NCI-H226 (cell line): ENCODE measurements around the gene TAF4.
"Not testable (repeated sequence)": the region's sequence is repeated elsewhere in the genome, so short reads cannot be mapped to it uniquely, and the experiment has no call there.

Source experiments
- DNase-seq: peaks from one replicate; pipeline ENCODE4 v3.0.0-alpha.2; 2015

TAF4 gene

DNA sequence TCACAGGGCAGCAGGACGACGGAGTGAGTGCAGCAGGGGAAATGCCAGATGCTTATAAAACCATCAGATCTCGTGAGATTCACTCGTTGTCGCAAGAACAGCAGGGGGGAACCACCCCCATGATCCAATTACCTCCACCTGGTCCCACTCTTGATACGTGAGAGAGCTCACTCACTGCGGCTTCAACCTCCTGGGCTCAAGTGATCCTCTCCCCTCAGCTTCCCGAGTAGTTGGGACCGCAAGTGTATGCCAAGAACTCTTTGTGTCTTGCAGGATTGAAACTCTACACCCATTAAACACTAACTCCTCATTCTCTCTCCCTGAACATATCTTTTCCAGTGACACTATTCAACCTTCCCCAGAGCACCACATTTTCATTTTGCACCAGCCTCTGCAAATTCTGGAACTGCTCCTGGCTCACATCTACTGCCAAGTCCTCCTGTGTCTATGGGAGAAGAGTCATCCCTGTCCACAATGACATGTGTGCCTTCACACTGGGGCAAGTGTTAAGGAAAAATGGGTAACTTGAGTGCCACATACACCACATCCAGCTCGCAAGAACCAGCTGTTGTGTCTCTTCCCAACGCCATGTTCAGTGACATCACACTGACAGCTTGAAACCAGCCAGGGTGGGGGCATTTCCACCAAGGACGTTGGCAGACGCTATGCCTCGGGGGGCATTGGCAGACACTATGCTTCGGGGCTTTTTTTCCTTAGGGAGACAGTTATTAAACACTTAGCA, 14.7 kb upstream of the TAF4 start:
- DNase-seq, result no peak

DNA sequence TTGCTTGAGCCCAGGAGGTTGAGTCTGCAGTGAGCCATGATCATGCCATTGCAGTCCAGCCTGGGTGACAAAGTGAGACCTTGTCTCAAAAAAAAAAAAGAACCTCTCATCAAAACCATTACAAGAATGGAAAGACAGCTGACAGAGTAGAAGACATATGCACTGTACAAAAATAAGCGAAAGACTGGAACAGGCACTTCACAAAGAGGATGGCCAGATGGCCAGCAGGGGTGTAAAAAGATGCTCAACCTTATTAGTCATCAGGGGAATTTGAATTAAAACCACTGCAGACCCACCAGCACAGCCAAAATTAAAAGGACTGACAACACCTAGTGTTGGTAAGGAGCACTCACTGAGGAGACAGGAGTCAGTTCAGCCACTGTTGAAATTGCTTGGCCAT, 13.5 kb upstream of the TAF4 start:
- no peak for DNase-seq

DNA sequence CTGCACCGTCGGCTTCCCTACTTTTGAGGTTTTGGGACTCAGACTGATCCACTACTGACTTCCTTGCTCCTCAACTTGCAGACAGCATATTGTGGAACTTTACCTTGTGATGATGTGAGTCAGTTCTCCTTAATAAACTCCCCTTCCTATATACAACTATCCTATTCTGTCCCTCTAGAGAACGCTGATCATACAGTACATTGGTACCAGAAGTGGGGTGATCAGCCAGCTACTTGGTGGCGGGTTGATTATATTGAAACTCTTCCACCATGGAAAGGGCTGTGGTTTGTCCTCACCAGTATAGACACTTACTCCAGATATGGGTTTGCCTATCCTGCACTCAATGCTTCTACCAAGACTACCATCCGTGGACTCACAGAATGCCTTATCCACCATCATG, 7.6 kb upstream of the TAF4 start:
- DNase-seq, result no peak

DNA sequence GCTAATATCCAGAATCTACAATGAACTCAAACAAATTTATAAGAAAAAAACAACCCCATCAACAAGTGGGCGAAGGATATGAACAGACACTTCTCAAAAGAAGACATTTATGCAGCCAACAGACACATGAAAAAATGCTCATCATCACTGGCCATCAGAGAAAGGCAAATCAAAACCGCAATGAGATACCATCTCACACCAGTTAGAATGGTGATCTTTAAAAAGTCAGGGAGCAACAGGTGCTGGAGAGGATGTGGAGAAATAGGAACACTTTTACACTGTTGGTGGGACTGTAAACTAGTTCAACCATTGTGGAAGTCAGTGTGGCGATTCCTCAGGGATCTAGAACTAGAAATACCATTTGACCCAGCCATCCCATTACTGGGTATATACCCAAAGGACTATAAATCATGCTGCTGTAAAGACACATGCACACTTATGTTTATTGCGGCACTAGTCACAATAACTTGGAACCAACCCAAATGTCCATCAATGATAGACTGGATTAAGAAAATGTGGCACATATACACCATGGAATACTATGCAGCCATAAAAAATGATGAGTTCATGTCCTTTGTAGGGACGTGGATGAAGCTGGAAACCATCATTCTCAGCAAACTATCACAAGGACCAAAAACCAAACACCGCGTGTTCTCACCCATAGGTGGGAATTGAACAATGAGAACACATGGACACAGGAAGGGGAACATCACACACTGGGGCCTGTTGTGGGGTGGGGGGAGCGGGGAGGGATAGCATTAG, 6.2 kb upstream of the TAF4 start:
- not testable (repeated sequence) for DNase-seq

DNA sequence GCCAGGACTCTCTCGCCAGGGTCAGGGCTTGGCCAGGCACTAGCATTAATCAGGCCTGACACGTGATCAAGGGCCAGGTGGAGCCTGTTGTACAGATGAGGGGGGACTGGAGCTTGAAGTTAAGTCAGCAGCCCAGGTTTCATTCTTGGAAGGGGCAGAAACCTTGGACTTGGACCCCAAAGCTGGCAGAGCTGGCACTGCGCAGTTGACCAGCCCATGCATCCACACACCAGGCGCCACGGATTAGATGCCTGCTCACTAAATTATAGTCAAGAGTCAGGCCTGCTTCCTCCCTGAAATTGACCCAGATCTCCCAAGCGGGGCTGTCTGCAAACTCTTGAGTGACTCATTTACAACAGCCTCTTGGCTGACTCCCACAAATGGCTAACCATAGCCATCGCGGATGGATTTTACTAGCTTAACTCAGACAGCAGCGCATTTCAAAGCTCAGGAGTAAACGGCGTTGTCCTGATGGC, 4.1 kb upstream of the TAF4 start:
- peak; percentile 29 for DNase-seq

DNA sequence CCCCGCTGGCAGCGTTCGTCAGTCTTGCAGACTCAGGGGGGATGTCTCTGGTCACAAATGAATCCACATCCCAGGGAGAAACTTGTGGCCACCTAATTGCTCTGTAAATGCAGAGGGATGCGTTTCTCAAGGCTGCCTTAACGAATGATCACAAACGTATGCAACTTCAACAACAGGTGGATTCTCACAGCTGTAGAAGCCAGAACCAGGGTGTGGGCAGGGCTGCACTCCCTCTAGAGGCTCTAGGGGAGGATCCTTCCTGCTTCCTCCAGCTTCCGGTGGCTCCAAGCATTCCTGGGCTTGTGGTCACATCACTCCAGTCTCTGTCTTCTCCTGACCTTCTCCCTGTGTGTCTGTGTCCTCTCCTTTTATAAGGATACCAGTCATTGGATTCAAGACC, 3.3 kb upstream of the TAF4 start:
- no peak for DNase-seq

DNA sequence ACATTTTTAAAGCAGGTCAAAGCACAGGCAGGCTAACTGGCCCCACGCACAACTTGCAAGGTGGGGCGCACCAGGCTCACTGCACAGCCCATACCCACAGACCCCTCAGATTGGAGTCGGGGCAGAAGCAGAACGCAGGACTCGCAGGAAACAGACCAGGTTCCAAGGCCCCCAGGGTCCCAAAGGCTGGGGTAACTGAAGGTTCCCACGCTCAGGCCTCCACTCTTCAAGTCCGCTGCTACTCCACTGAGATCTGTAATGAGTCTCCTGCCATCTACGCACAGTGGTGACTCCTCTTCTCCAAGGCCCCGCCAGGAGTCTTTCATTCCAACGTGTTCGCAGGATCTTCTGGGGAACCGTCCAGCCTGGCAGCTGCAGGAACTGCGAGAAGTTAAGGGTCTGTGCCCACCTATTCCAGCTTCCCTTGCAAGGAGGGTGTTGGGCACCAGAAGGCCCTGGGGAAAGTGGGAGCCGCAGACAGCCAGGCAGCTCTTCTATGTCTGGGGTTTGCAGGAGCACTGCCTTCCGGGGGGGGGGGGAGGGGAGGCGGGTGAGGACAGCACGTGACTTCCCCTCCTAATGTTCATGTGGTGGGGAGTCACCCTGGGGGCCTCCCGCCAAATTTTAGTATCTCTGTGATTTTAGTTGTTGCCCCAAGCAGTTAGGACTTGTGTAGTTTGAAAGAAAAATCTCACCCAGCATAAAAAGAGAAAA, 2.0 kb upstream of the TAF4 start:
- no peak for DNase-seq

DNA sequence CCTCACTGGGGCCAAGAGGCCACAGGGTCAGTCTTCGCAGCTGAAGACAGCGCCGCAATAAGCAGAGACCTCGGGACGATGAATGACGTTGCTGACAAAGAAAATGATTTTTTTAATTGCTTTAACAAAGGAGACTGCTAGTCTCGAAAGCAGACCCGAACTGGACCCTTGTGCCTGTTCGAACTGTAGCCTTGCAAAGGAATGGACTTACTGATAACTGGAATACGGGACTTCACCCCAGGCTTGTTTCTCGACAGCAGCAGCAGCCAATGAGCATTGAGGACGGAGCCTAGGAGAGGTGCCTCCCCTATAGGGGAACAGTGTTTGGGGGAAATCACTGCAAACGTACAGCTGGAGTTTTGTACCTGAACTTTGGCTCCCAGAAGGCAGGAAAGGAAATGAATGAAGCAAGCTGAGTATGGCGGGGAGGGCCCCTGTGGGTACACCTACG, 1.3 kb upstream of the TAF4 start:
- DNase-seq, result no peak

DNA sequence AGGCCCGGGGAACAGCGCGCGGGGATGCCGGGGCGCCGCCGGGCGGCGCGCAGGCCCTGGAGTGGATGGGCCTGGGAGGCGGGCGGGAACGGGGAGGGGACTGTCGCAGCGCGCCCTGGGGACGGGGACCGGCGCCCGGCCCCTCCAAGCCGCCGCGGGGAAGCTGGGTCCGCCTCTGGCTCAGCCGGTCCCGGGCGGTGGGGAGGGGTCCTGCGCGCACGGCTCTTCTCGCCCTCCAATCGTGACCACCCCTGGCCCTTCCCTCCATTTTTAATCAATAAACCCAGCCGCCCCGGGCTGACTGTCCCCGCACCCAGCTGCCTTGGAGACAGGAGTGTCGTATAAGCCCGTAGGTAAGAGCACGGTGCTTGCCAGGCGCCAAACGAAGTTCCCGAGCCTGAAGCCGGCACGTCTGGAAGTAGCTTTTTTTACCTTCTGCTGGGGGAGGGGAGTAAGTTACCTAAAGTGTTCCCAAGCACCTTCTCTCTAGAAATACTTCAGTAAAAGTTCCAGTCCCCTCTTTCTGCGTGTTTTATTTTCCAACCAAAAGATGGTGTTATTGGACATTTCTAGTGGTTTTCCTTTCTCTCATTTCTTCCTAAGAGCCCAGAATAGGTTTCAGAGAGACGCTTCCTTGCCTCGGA, 780 bp upstream of the TAF4 start:
- DNase-seq, result peak; percentile 8

DNA sequence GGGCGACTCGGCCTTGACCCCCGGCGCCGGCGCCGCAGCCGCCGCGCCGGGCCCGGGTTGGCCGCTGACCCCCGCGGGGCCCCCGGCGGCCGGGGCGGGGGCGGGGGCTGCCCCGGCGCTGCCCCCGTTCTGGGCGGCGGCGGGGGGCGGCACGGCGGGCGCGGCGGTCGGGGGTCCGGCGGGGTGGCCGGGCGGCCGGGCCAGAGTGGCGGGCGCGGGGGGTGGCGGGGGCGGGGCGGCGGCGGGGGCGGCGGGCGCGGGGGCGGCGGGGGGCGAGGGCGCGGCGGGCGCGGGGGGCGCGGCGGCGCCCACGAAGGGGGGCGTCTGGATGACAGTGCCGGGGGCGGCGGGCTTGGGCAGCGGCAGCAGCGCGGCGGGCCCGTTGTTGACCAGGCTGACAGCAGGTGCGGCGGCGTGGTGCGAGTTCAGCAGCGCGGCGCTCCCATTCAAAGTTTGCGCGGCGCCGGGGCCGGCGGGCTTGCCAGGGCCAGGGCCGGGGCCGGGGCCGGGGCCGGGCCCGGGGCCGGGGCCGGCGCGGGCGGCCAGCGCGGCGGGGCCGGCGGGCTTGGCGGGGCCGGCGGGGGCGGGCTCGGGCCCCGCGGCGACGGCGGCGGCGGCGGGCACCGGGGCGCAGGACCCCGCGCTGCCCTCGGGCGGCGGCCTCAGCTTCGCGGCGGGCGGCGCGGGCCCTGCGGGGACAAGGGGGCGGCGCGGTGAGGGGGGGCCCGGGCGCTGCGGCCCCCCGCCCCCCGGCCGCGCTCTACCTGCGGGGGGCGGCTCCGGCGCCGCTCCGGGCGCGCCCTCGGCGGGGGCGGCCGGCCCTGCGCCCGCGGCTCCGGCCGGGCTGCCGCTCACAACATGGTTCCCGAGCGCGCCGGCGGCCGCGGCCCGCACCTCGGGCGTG, 659 bp downstream of the TAF4 start:
- no peak for DNase-seq

DNA sequence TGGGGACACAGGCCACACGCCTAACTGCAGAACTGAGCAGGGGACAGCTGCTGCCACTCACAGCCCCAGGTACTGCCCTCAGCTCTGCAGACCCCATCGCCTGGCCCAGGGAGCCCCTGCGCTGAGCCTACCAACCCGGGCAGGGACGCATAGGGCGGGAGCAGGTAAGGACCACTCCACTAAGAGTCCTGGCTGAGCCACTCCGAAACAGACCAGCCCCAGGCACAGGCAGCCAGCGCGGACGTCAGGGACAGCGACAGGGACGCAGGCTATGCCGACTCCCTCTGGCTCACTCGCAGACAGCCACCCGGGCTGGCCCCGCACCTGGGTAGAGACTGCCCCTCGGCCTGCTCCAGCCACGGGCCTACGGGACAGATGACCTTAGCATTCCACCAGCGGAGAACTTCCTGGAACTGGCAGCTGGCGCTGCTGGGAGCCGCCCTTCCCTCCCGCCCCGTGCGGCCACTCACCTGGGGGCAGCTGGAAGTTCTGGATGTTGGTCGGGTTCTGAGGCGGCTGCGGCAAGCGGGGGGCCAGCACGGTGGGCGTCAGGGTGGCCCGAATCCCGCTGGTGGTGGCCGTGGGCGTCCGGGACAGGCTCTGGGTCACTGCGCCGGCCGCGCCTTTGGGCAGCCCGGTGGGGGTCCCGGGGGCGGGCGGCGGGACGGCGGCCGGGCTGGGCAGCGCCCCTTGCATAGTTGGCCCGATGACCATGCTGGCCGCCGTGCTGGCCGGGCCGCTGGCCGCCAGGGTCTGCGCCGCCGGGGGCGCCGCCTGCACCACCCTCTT, 1.5 kb downstream of the TAF4 start:
- DNase-seq, result no peak

DNA sequence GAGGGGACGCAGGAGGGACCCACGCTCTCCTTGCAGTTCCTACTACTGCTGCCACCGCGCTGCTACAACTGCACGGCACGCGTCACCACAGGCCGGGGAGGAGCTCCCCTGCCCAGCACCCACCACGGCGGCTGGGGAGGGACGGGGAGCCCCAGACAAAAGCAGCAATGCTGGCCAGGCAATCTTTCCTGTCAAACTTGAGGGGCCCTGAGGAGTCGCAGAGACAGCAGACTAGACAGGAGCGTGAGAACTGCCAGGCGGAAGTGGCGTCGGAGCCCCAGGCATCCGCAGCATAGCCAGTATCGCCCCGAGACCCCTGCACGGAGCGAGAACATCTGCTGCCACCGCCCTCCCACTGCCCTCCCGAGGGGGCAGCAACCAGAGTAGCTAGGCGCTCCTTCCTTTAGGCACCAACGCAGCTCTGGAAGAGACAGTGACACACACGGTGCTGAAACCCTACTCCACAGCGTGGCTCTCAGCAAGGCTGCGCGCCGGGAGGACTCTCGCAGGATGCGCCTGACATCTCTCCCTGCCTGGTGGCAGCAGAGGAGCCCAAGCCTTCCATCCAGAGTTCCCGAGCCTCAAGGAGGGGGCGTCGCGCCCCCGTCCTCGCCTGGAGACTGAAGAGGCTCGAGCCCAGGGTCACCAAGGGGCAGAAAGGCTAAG, 2.2 kb downstream of the TAF4 start:
- no peak for DNase-seq

DNA sequence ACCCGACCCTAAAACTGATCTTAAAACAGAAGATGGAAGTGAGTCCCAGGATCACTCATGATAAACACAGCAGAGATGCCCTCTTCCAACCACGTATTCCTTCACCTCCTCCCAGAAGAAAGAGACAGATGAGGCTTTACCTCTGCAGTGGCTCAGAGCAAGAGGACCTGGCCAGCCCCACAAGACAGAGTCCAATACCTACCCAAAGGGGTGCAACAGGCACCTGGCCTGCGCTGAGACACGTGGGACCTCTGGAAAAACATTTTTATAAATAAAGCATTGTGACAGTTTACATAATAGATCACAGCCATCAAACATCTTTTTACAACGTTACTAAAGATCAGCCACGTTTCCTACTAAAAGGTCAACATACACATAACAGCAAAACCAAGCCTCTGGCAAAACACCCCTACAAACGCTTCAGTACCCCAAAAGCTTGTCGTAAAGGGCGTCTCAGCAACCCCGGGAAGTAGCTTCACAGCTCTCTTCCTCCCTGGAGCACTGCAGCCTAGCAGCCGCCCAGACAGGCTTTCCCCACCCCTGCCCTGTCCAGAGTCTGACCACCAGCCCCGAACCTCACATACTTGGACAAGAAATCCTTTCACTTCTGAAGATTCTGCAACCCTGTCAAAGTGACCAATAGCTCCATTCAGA, 2.9 kb downstream of the TAF4 start:
- no peak for DNase-seq

DNA sequence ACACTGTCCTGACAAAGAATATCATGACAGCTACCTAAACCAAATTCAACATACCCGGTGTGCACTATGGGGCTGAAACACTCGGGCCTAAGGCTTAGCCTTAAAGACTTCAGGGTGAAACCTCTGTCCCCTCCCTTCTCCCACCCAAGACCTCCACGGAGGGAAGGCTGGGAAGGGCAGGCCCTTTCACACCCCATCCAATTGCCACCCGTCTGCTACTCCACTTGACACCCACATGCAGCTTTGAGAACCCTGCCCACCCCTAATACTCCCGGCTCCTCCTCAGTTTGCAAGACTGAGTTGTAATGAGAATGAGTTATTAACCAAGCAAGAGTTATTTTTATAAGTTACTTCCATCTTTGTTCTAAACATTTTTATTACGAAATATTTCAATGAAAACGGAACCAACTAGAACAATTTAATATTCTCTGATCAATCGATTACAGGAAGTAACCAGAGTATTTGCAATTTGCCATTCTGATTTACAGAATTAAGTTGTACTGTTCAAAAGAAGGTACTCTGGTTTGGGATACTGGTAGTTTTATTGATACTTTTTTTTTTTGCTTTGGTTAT, 3.7 kb downstream of the TAF4 start:
- no peak for DNase-seq

DNA sequence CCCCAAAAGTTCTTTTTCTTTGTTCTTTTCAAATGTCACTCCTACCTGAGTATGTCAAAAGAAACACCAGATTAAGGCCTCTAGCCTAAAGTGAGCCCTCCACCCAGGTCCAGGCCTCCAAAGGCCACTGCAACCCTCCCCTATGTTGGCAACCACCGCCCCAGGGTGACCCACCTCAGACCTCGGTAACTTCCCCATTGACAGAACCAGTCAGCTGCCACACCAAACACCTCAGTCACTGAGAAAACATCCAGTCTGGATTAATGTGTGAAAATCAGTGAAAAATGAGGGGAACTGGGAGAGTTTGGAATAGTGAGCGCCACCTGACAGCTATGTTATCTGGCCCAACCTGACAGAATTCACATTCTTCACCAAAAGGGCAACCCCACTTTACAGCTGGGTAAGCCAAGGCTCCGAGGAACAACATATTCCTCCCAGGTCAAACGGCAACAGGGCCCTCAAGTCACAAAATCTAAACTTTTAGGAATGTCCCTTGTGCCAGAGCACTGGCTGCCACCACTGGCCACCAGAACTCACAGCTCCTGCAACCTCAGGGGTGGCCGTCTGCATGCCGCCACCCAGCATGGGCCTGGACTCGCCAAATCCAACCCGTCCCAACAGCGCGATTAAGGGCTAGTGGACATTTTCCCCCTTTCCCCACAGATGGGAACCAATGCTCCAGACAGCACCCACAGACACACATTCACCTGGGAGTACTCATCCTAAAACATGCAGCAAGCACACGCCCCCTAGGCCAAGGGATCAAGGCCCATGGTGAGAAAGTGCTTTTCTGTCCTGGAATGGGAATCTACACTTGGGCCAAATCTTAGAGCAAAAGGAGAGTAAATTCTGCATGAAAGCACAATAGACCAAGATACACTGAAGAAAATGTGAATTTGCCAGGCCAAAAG, 4.8 kb downstream of the TAF4 start:
- DNase-seq, result no peak

DNA sequence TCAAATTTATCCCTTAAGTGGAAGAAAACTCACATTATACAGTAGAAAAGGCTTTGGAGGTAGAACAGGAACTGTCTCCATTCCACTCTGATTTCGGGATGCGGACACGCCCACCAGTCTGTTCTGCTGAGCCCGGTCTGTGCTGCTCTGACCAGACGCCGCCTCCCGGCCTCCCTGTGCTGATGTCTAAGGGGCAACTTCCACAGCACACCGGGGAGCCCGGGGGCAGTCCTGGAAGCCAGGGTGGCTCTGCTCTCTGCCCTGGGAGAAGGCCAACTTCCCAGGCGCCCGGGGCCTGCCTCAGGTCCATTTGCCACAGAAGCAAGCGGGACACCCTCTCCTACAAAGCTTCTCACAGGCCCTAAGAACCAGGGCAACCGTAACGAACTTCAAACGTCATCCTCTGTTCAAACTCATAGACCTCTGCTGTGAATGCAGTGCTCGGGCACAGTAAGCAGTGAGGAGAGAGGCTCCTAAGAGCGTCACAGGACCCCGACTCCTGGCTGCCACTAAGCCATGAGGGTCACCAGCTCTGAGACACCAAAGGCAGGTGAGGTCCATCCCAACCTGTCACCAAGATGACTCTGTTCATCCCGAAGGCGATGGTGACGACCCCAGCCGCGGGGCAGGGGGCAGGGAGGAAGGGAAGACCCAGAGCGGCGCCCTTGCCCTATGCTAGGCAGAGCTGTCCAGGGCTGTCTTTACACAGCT, 5.6 kb downstream of the TAF4 start:
- no peak for DNase-seq

DNA sequence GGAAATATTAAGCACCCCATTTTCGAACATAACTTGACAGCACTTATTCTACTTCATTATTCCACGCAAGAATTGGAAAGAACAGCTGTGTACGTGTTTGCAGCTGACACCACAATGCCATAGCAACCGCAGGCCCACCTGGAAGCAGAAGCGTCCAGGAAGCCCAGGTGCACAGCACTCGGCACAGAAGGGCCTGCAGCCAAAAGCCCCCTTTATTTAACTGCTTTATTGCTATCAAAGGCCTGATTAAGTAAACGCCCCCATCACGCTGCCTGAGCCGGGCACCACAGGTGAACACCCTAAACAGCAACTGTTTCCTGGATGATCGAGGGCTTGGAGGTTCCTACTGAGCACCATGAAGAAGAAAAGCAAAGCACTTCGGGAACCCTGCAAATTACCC, 6.3 kb downstream of the TAF4 start:
- no peak for DNase-seq

DNA sequence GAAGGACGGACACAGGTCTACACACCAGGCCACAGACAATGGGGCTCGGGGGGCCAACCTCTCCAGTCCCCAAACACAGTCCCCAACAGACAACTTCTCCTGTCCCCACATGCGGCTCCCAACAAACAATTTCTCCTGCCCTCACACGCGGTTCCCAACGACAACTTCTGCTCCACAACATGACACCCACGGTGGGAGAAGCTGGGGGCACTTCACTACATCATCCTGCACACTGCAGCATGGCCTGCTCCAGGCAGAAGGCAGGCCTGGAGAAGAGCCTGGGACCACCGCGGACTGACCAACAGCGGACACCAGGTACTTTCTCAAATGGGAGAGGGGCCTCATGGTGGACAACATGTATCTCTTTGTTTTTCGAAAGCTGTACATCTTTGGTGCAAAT, 6.7 kb downstream of the TAF4 start:
- DNase-seq, result no peak
